Stimulated activated CD8-positive, alpha-beta memory T cell treated with anti-CD3 and anti-CD28 coated beads, Interleukin-7, amount 100 ng/mL, for 24 hours (primary cell): ENCODE measurements around the gene RTN4.
"Not testable (repeated sequence)": the region's sequence is repeated elsewhere in the genome, so short reads cannot be mapped to it uniquely, and the experiment has no call there.

Source experiments
- DNase-seq: peaks from one replicate; pipeline ENCODE4 v3.0.0-alpha.2; 2020; ENCODE audit warnings: low read depth

Gene RTN4

GRCh38 chr2:55010149-55010591, 40.1 kb downstream of the RTN4 start:
- DNase-seq = no peak

GRCh38 chr2:55009277-55010060, 40.8 kb downstream of the RTN4 start:
- no peak for DNase-seq

- DNase-seq = no peak
Measured at GRCh38 chr2:55006306-55006705, 43.9 kb downstream of the RTN4 start.

GRCh38 chr2:55003706-55004639, 46.3 kb downstream of the RTN4 start:
- no peak for DNase-seq

- DNase-seq = no peak
Measured at GRCh38 chr2:55001716-55002115, 48.5 kb downstream of the RTN4 start.

GRCh38 chr2:55000341-55000740, 49.9 kb downstream of the RTN4 start:
- DNase-seq = no peak

- DNase-seq = no peak
Measured at GRCh38 chr2:54999182-54999581, 51.1 kb downstream of the RTN4 start.

GRCh38 chr2:54997826-54998225, 52.4 kb downstream of the RTN4 start:
- DNase-seq = no peak

- DNase-seq = no peak
Measured at GRCh38 chr2:54995553-54995952, 54.7 kb downstream of the RTN4 start.

GRCh38 chr2:54990694-54991093, 59.6 kb downstream of the RTN4 start:
- DNase-seq = not testable (repeated sequence)

- no peak for DNase-seq
Measured at GRCh38 chr2:54988612-54989011, 61.6 kb downstream of the RTN4 start.

- no peak for DNase-seq
Measured at GRCh38 chr2:54986264-54986663, 64.0 kb downstream of the RTN4 start.

GRCh38 chr2:54984476-54984875, 65.8 kb downstream of the RTN4 start:
- no peak for DNase-seq

GRCh38 chr2:54983345-54984220, 66.7 kb downstream of the RTN4 start:
- no peak for DNase-seq

- no peak for DNase-seq
Measured at GRCh38 chr2:54981385-54981784, 68.9 kb downstream of the RTN4 start.

- DNase-seq = no peak
Measured at GRCh38 chr2:54979321-54980044, 70.8 kb downstream of the RTN4 start.

- no peak for DNase-seq
Measured at GRCh38 chr2:54977149-54977548, 73.1 kb downstream of the RTN4 start.

GRCh38 chr2:54975598-54976492, 74.4 kb downstream of the RTN4 start:
- no peak for DNase-seq

- DNase-seq = no peak
Measured at GRCh38 chr2:54975175-54975574, 75.1 kb downstream of the RTN4 start.

GRCh38 chr2:54969940-54970338, 80.3 kb downstream of the RTN4 start:
- DNase-seq = no peak
